ENCODE data around the gene SPART. TPM values are rescaled to one million over a fixed set of nuclear protein-coding genes. Genes with fewer than 3 reads are reported as not detected.
A peak's percentile ranks its signal among the peaks of the same experiment; 100 is the strongest.

SPART gene
- total RNA-seq, 1 donor from 2014 or later: 32.7 TPM

DNA sequence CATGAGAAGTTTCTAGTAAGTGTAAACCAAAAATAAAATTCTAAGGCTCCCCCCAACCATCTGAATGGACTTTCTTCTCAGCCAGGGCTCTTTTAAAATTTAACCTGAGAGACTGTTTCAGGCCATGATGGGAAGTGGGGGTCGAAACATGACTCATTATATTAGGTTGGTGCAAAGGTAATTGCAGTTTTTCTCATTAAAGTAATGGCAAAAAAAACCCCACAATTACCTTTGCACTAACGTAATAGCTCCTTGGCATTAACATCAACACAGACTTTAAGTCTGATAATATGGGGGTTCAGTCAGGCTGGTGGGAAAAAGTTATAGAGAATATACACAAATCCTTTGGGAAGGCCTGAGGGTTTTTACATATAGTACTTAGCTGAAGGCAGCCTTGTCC is 9.4 kb upstream of the SPART start:
- Histone ChIP-seq H3K9me3 (replicated peaks) (no peaks in the 10 kb centered on the region), H3K36me3 (no peaks in the 10 kb centered on the region), H3K4me3 (no peak overlapping the region), H3K4me1 (no peaks in the 10 kb centered on the region), H3K27me3 (ENCODE audit: low read depth) (no peaks in the 10 kb centered on the region), H3K27ac (replicated peaks) (no peak overlapping the region)
- intact Hi-C loops (cut with micrococcal nuclease): no loop called here
- TF ChIP-seq, protein P1, sequence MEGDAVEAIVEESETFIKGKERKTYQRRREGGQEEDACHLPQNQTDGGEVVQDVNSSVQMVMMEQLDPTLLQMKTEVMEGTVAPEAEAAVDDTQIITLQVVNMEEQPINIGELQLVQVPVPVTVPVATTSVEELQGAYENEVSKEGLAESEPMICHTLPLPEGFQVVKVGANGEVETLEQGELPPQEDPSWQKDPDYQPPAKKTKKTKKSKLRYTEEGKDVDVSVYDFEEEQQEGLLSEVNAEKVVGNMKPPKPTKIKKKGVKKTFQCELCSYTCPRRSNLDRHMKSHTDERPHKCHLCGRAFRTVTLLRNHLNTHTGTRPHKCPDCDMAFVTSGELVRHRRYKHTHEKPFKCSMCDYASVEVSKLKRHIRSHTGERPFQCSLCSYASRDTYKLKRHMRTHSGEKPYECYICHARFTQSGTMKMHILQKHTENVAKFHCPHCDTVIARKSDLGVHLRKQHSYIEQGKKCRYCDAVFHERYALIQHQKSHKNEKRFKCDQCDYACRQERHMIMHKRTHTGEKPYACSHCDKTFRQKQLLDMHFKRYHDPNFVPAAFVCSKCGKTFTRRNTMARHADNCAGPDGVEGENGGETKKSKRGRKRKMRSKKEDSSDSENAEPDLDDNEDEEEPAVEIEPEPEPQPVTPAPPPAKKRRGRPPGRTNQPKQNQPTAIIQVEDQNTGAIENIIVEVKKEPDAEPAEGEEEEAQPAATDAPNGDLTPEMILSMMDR (IDR thresholded peaks at IDR 0.05; ENCODE audit: borderline replicate concordance): no peak
- DNase-seq: no peak

DNA sequence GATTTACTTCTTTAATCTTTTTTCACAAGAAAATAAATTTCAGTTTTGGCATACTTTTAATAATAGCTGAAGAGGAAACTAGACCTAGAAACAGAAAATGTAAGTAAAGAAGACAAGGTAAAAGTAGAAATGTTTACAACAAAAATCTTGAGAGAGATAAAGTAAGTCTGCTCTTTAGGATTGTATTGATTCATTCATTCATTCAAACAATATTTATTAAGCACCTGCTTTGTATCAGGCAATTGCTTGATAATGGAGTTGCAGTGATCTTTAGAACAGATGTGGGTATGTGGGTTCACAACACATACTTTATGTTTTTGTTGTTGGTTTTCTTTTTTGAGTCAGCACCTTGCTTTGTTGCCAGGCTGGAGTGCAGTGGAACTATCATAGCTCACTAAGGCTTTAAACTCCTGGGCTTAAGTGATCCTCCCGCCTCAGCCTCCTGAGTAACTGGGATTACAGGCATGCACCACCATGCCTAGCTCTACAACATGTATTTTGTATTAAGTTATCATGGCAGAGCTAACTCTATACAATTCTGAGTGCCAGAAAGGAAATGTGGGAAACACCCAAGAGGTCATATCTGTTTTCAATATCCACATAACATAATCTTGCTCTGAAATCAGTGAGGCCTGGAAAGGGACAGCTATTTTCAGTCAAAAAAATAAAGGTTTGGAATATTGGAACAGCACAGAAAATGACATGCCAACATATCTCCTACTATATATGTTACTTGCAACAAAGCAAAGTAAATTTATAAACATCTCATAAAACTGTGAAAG is 8.8 kb upstream of the SPART start:
- no peaks in the 10 kb centered on the region for H3K27me3 ChIP-seq (ENCODE audit: low read depth)
- no peaks in the 10 kb centered on the region for H3K9me3 ChIP-seq (replicated peaks)
- H3K4me1 ChIP-seq: no peaks in the 10 kb centered on the region
- DNase-seq: no peak
- intact Hi-C loops (cut with micrococcal nuclease): no loop called here
- H3K36me3 ChIP-seq: no peaks in the 10 kb centered on the region
- no peak overlapping the region for H3K27ac ChIP-seq (replicated peaks)
- TF ChIP-seq, protein P1 (IDR thresholded peaks at IDR 0.05; ENCODE audit: borderline replicate concordance): no peak
- no peak overlapping the region for H3K4me3 ChIP-seq

DNA sequence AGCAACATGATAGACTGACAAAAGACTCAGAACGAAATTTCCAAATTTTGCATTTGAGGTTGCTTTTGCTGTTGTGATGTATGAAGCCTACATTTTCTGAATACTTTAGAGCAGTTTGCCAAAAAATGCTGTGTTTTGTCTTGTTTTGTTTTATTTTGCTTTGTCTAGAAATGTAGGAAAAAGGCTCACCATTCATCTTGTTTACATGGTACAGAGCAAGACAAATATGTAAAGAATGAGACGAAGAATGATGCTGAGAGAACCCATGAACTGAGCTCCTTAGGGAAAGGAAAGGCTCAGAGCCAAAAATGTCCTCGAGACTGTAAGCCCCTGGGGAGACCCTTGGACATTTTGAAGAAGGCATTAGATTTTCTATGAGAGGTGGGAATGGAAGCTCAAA is 6.8 kb upstream of the SPART start:
- Histone ChIP-seq H3K4me3 (no peak overlapping the region), H3K27me3 (ENCODE audit: low read depth) (no peaks in the 10 kb centered on the region), H3K36me3 (no peaks in the 10 kb centered on the region), H3K27ac (replicated peaks) (no peak overlapping the region), H3K9me3 (replicated peaks) (no peaks in the 10 kb centered on the region), H3K4me1 (no peaks in the 10 kb centered on the region)
- TF ChIP-seq, protein P1 (IDR thresholded peaks at IDR 0.05; ENCODE audit: borderline replicate concordance): no peak
- no peak for DNase-seq
- intact Hi-C loops (cut with micrococcal nuclease): no loop called here

DNA sequence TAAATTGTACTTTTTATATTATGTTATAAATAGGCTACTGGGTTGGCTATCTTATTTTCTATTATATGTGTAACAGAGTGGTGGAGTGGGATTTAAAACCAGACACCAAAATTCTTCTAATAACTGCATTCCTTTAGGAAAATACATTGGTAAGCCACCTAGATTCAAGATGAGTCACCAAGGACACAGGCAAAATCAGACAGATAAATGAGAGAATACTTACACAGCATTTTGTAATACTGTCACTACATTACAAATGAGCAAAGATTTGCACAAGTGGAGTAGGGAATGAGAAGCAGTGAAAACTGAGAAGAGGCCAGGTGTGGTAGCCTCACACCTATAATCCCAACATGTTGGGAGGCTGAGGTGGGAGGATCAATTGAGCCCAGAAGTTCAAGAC is 6.2 kb upstream of the SPART start:
- Histone ChIP-seq H3K27me3 (ENCODE audit: low read depth) (no peaks in the 10 kb centered on the region), H3K36me3 (no peaks in the 10 kb centered on the region), H3K4me1 (no peaks in the 10 kb centered on the region), H3K9me3 (replicated peaks) (no peaks in the 10 kb centered on the region), H3K4me3 (no peak overlapping the region), H3K27ac (replicated peaks) (no peak overlapping the region)
- no peak for DNase-seq
- TF ChIP-seq, protein P1 (IDR thresholded peaks at IDR 0.05; ENCODE audit: borderline replicate concordance): no peak
- intact Hi-C loops (cut with micrococcal nuclease): no loop called here

DNA sequence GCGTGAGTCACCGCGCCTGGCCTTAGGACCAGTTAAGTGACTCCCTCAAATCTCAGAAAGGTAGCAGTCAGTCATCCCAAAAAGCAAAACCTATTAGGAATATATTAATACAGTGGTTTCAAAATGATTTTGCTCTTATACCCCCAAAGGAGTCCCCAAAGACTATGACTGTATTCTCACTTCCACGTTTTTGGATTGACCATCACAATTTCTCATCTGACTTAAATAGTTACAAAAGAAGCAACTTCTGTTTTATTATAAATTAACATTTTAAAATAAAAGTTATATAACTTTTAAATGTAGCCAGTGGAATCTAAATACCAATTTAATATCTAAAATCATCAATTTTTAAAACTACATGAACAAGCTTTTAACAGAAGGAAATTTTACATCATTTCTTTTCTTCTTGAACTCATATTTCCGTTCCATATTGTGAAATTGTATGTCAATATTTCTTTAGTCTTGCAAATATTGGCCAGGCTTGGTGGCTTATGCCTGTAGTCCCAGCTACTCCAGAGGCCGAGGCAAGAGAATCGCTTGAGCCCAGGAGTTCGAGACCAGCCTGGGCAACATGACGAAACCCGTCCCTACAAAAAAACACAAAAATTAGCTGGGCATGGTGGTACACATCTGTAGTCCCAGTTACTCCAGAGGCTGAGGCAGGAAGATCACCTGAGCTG is 1.5 kb upstream of the SPART start:
- intact Hi-C loops (cut with micrococcal nuclease): no loop called here
- H3K27ac ChIP-seq (replicated peaks): peak overlapping the region; percentile 98

More for the DNA sequence above, 1.5 kb upstream of the SPART start:
- Histone ChIP-seq H3K4me3 (no peak overlapping the region), H3K4me1 (peaks cover 41% of the 10 kb centered on the region), H3K27me3 (ENCODE audit: low read depth) (no peaks in the 10 kb centered on the region), H3K9me3 (replicated peaks) (no peaks in the 10 kb centered on the region), H3K36me3 (no peaks in the 10 kb centered on the region)
- TF ChIP-seq, protein P1 (IDR thresholded peaks at IDR 0.05; ENCODE audit: borderline replicate concordance): no peak
- no peak for DNase-seq
